COLO829 (cell line): ENCODE results near the gene CCDC88C.
"Not testable (repeated sequence)": the region's sequence is repeated elsewhere in the genome, so short reads cannot be mapped to it uniquely, and the experiment has no call there.

Source experiments
- DNase-seq: peaks from one replicate; pipeline ENCODE4 v3.0.0; 2012; ENCODE audit warnings: low spot score

Gene CCDC88C

DNA sequence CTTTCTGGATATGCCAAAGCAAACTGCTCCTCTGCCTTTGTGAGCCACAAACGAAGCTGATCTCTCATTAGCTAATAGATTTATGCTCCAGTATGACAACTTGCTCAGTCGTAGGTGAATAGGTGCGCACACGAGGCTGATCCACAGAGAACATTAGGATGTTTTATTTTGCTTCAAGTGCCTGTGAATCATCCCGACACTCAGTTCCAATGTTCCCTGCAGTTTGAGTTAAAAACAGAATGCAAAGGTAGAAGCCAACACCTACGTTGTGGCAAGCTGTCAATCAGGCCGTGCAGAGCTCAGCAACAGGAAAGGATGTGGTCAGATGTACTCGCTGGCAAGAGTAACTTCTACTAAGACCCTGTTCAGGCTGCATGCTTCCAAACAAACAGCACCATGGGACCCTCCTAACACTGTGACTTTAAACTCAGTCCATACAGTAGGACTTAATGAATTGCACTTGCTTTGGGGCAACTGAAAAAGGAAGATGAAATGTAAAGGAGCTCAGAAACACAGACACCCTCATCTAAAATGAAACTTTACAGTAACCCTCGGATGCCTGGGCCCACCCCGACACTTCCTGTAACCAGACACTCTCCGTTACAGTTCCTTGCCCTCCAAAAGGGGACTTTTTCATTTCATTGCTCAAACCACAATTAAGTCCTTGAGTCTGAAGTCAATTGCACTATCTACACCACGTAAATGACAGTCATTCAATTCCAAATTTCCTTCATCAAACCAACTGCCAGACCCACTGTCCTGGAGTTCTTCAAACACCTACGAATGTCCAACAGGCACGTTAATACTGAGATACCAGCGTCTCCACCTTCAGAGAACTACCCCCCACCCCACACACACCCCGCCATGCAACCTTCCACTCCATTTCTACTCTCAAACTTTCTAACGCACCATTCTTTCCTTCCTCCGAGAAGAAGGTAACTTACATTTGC is 1.6 kb downstream of the CCDC88C start:
- DNase-seq, result no peak

DNA sequence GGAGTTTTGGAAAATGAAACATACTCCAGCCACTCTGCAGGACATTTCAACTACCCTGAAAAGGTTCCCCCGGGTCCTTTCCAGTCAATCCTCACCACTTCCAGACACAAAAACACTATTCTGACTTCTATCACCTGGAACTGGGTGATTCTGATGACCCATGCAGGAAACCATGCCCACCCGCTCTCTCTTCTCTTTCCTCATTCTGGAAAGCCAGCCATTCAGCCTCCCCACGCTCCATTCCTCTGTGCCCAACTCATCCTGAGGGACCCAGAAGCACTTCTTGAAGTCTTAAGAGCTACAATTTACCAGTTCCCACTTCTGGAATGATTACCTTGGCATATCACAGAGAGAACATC is 3.2 kb downstream of the CCDC88C start:
- no peak for DNase-seq

- DNase-seq, result no peak
These were observed 3.8 kb downstream of the CCDC88C start for GRCh38 chr14:91413547-91414474.

DNA sequence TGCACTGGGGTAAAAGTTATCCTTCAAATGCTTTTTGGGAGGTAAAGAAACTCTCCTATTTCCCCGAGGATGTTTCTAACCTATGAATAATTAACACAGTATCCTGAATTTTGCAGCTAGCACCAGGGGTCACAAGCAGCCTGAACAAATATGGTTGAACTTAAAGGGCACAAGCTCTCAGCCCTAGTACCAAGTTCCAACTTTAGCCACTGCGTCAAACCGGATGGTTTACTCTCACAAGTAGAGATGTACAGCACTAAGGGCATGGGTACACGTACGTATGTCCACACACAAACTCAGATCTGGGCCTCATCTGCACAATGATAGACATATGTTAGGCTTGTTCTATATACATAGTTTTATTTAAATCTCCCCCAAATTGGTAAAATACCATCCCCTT is 4.7 kb downstream of the CCDC88C start:
- no peak for DNase-seq

- DNase-seq, result no peak
These were observed 6.7 kb downstream of the CCDC88C start for GRCh38 chr14:91410771-91411536.

DNA sequence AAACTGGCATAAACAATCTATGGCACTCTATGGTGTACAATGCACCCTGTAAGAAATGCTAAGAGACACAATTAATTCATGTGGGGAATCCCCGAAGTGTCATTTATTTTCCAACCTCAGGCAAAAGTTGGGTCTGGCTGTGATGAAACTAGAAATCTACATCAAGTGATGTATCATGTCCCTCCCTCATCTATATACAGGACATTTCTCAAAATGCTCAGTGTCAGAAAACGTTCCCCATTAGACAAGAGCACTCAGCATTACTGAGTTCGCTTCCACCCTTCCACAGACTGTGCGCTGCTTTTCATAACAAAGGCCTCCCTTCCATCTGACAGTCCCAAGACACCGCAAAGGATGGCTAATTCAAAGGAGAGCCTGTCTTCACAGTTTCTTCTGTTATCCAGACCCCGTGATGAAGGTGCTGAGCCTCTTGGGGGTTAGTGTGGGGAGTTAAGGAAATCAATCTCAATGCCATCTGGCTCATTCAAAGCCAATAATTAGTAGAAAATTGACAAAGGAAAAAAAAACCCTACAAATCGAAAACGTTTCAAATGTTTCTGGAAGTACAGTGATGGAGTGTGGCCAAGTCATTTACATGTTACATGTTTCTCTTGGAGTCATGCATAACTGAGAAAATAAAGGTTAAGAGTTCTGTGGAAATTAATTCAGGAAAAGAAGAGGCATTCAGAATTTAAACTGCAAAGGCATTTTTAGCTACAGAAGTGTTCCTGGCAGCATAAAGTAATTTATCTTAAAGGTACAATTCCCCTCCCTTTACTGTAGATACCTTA is 7.5 kb downstream of the CCDC88C start:
- no peak for DNase-seq

DNA sequence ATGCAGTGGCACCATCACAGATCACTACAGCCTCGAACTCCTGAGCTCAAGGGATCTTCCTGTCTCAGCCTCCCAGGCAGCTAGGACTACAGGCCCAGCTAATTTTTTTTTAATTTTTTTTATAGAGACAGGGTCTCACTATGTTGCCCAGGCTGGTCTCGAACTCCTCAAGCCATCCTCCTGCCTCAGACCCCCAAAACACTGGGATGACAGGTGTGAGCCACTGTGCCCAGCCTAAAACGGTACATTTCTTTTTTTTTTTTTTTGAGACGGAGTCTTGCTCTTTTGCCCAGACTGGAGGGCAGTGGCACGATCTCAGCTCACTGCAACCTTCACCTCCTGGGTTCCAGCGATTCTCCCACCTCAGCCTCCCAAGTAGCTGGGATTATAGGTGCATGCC is 8.4 kb downstream of the CCDC88C start:
- not testable (repeated sequence) for DNase-seq

GRCh38 chr14:91406982-91407381 is 10.6 kb downstream of the CCDC88C start:
- DNase-seq, result no peak

GRCh38 chr14:91406451-91406850 is 11.2 kb downstream of the CCDC88C start:
- DNase-seq, result no peak

DNA sequence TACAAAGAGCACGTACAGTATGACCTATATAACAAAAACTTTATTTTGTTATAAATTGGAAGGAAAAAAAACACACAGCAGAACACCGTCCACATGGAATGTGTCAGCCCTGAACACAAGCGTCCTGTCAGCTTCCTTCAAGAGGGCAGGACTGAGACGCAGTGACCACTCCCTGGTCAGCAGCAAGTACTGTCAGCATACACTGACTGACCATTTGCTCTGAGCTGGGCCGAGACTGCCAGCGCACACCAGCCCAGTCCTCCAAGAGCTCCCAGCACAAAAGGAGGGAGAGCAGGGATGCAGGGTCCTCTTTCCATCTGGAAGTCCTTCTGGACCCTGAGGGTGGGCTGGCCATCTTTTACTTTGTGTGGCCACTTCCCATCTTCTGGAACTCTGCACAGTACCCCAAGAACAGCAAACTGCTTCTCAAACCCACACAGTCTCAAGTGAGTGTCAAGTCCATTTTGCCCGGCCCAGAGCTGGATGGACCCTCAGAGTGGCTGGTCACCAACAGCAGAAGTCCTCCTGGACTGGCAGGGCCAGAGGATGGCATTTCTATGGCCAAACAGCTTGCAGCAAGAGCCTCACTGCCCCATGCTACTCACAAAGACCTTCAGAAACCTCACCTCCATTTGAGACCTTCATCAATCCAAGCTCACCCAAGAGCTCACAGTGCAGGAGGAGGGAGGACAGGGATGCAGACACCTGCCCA is 11.7 kb downstream of the CCDC88C start:
- no peak for DNase-seq

DNA sequence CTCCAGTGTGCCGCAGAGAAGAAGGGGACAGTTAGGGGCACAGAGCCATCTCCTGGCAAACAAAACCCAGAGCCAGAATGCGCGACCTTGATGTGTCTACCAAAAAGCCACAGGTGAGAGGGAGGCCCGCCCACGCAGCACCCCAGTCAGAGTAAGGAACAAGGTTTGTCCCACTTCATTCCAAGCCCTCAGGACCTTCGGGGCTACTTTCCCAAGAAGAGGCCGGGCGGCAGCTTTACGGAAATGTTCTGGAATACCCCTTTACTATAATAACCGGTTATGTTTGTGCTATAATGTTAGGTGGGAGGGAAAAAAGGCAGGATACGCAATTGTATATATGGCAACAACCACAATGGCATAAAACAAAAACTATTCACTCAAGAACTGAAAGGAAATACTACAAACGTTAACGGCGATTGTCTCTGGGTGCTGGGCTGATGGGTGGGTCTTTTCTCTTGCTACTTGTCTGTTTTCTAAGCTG is 12.3 kb downstream of the CCDC88C start:
- DNase-seq, result no peak

- DNase-seq, result no peak
These were observed 14.6 kb downstream of the CCDC88C start for GRCh38 chr14:91402771-91403600.

DNA sequence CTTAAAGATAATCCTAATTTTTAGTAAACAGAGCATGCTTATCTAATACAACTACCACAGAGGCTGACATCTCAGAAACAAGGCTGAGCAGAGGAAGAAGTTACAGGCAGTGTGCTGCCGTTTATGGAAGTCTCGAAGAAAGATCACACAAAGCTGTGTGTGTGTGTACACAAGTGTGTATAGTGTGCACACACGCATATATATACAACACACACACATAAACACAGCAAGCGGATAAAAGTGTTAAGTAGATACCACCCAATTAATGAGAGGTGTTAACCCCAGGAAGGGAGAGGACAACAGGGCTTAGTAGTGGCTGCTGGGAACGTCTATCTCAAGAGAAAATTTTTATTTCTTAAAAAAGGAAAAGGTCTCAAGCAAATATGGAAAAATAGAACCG is 15.3 kb downstream of the CCDC88C start:
- no peak for DNase-seq

GRCh38 chr14:91401751-91402150 is 15.9 kb downstream of the CCDC88C start:
- no peak for DNase-seq

GRCh38 chr14:91400696-91401095 is 16.9 kb downstream of the CCDC88C start:
- DNase-seq, result no peak

- no peak for DNase-seq
These were observed 17.6 kb downstream of the CCDC88C start for GRCh38 chr14:91399868-91400640.

GRCh38 chr14:91398707-91399106 is 18.9 kb downstream of the CCDC88C start:
- DNase-seq, result no peak

- no peak for DNase-seq
These were observed 19.5 kb downstream of the CCDC88C start for GRCh38 chr14:91397965-91398591.
